Right lobe of liver (tissue), 4 donors: ENCODE results near the gene NUTM2E.
"Not testable (repeated sequence)": the region's sequence is repeated elsewhere in the genome, so short reads cannot be mapped to it uniquely, and the experiment has no call there.

Experiments used
- POLR2A ChIP-seq: fragments of 450-650 bp; IDR thresholded peaks from one replicate; pipeline ENCODE4 v1.6.1; 2017; ENCODE audit warnings: antibody characterized with exemption, mild to moderate bottlenecking
- TF ChIP-seq, protein P1 (sequence below), 4 donors: fragments of 200-600 bp in 3 of 4; fragments of 450-650 bp in 1 of 4; IDR thresholded peaks; one replicate each; pipeline versions ENCODE4 v1.5.1 to v1.8.0; 2016 to 2022; ENCODE audit warnings: antibody characterized with exemption in 4 of 4, mild to moderate bottlenecking in 2 of 4
- donor health status: DM: no; HTN: no; CAD: no.
- donor health status: DM: no; HTN: no; CAD: no.
- donor health status: DM: no; HTN: yes; CAD: no.

DNA sequence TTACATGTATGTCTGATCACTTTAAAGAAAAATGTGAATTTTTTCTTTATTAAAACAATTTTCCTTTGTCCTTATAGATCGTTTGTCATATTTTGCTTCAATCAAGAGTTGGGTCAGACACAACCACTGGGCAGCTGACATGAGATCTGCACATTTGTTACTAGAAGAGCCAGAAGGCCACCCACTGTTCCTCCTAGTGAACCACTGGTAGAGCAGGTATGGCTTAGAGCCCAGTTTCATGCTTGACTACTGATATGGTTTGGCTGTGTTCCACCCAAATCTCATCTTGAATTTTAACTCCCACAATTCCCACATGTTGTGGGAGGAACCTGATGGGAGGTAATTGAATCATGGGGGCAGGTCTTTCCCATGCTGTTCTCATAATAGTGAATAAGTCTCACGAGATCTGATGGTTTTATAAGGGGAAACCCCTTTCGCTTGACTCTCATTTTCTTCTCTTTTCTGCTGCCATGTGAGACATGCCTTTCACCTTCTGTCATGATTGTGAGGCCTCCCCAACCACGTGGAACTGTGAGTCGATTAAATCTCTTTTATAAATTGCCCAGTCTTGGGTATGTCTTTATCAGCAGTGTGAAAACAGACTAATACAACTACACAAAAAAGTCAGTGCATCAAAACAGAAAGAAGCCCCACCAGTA lies 43.0 kb downstream of the NUTM2E start:
- TF ChIP-seq, protein P1, sequence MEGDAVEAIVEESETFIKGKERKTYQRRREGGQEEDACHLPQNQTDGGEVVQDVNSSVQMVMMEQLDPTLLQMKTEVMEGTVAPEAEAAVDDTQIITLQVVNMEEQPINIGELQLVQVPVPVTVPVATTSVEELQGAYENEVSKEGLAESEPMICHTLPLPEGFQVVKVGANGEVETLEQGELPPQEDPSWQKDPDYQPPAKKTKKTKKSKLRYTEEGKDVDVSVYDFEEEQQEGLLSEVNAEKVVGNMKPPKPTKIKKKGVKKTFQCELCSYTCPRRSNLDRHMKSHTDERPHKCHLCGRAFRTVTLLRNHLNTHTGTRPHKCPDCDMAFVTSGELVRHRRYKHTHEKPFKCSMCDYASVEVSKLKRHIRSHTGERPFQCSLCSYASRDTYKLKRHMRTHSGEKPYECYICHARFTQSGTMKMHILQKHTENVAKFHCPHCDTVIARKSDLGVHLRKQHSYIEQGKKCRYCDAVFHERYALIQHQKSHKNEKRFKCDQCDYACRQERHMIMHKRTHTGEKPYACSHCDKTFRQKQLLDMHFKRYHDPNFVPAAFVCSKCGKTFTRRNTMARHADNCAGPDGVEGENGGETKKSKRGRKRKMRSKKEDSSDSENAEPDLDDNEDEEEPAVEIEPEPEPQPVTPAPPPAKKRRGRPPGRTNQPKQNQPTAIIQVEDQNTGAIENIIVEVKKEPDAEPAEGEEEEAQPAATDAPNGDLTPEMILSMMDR (IDR thresholded peaks at IDR 0.05) = not testable (repeated sequence)
- not testable (repeated sequence) for TF ChIP-seq POLR2A
